Measurements from ENCODE around the gene CATSPERD. TPM values are rescaled to one million over a fixed set of nuclear protein-coding genes. Genes with fewer than 3 reads are reported as not detected.

CATSPERD gene
- total RNA-seq, 1 donor from 2014 or later = 0.41 TPM

DNA sequence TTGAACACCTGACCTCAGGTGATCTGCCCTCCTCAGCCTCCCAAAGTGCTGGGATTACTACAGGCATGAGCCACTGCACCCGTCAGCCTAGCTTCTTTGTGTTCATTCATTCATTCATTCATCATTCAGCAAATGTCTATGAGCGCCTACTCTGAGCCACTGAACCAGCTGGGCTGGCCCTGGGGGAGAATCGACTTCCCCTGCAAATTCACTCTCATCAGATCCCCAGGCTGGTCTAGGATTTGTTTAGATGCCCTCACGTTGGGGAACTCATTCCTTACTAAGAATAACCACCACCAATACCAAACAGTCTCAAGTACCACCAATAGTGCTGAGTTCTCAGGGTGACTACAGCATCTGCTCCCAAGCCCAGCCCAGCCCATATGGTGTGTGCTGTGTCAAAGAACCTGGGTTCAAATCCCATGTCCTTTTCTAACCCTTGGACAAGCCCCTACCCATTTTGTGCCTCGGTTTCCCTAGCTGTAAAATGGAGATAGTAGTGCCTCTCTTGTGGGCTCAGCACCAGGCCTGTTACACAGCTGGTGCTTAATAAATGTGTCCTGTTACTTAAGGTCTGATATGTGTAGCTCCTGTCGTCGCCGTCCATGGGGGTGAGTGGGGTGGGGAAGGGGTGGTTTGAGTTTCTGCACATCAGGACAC lies 101.2 kb downstream of the CATSPERD start:
- peaks cover 3% of the 10 kb centered on the region for H3K27me3 Mint-ChIP-seq
- peaks cover 3% of the 10 kb centered on the region for H3K4me1 Mint-ChIP-seq (ENCODE audit: unreplicated experiment)
- DNase-seq (ENCODE audit: extremely low spot score, unreplicated experiment) = no peak
- no peaks in the 10 kb centered on the region for H3K9me3 Mint-ChIP-seq
- TF ChIP-seq, protein P1, sequence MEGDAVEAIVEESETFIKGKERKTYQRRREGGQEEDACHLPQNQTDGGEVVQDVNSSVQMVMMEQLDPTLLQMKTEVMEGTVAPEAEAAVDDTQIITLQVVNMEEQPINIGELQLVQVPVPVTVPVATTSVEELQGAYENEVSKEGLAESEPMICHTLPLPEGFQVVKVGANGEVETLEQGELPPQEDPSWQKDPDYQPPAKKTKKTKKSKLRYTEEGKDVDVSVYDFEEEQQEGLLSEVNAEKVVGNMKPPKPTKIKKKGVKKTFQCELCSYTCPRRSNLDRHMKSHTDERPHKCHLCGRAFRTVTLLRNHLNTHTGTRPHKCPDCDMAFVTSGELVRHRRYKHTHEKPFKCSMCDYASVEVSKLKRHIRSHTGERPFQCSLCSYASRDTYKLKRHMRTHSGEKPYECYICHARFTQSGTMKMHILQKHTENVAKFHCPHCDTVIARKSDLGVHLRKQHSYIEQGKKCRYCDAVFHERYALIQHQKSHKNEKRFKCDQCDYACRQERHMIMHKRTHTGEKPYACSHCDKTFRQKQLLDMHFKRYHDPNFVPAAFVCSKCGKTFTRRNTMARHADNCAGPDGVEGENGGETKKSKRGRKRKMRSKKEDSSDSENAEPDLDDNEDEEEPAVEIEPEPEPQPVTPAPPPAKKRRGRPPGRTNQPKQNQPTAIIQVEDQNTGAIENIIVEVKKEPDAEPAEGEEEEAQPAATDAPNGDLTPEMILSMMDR (conservative IDR thresholded peaks at IDR 0.05) = no peak
- no peaks in the 10 kb centered on the region for H3K36me3 Mint-ChIP-seq
- no peak overlapping the region for H3K4me3 Mint-ChIP-seq
- no peak overlapping the region for H3K27ac Mint-ChIP-seq

DNA sequence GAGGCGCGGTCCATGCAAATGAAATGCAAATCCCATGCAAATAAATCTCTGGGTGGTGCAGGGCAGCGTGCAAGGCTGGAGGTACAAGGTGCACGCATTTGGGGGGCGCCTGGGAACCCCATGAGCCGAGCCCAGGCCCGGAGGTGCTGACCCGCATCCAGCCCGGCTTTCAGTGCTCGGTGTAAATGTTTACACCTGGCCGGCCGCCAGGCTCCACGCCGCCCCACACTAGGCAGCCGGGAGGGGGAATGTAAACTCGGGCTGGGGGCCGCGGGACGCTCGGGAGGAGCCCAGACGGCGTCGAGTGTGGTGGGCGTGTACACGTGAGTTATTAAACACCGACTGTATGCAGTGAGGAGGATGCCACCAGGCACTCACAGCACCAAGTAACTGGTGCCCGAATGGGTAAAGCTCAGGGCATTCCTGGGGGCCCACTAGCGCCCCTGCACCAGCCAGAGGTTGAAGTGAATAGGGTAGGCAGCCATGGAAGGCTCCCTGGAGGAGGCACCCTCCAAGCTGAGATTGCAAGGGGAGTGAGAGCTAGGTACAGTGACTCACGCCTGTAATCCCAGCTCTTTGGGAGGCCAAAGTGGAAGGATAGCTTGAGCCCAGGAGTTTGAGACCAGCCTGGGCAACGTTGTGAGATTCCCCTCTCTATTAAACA lies 101.9 kb downstream of the CATSPERD start:
- Mint-ChIP-seq H3K27me3 (no peaks in the 10 kb centered on the region), H3K36me3 (no peaks in the 10 kb centered on the region), H3K4me1 (ENCODE audit: unreplicated experiment) (peaks cover 3% of the 10 kb centered on the region), H3K27ac (no peak overlapping the region), H3K9me3 (no peaks in the 10 kb centered on the region), H3K4me3 (no peak overlapping the region)
- no peak for DNase-seq (ENCODE audit: extremely low spot score, unreplicated experiment)
- TF ChIP-seq, protein P1 (conservative IDR thresholded peaks at IDR 0.05) = no peak

DNA sequence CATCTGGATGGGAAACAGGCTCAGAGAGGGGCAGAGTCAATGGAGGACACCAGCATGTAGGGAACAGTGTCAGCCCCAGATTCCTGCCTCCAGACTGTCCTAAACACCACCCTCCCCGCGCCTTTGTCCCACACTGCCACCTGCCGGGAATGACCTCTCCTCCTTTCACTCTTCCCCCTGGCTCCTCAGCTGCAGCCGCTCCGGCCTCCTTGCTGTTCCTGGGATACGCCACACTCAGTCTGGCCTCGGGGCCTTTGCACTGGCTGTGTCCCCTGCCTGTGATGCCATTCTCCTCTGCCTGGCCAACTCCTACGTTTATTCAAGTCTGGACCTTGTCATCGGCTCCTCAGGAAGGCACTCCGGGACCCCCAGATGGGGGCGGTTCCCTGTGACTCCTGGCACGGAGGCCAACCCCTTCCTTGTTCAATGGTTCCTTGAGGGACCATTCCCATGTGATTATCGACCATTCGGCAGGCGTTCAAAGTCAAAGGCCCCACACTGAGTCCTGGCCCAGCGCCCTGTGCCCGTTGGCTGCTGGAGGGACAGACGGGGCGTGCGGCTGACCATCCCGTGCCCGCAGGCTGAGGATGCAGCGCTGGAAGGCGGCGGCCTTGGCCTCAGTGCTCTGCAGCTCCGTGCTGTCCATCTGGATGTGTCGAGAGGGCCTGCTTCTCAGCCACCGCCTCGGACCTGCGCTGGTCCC lies 103.3 kb downstream of the CATSPERD start:
- H3K27ac Mint-ChIP-seq = no peak overlapping the region
- TF ChIP-seq, protein P1 (conservative IDR thresholded peaks at IDR 0.05) = peak; percentile 25
- H3K9me3 Mint-ChIP-seq = no peaks in the 10 kb centered on the region
- H3K27me3 Mint-ChIP-seq = no peaks in the 10 kb centered on the region
- H3K4me1 Mint-ChIP-seq (ENCODE audit: unreplicated experiment) = no peaks in the 10 kb centered on the region
- DNase-seq (ENCODE audit: extremely low spot score, unreplicated experiment) = no peak
- no peak overlapping the region for H3K4me3 Mint-ChIP-seq
- H3K36me3 Mint-ChIP-seq = no peaks in the 10 kb centered on the region

DNA sequence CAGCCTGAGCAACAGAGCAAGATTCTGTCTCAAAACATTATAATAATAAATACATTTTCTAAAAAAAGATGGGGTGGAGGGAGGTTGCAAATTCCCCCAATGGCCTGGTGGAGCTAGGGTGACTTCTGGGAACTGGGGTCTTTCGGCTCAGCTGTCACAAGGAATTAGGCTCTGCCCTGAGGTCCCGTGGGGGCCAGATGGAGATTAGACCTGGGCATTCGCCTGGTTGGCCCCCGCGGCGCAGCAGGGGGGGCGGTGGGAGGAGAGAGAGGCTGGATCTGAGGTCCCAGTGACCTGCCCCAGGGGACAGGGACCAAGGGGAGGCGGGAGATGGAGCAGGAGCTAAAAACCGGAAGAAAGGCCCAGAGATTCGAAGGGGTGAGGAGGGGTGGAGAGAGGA lies 104.3 kb downstream of the CATSPERD start:
- Mint-ChIP-seq H3K4me1 (ENCODE audit: unreplicated experiment) (no peaks in the 10 kb centered on the region), H3K4me3 (no peak overlapping the region), H3K27me3 (no peaks in the 10 kb centered on the region), H3K9me3 (no peaks in the 10 kb centered on the region), H3K27ac (no peak overlapping the region), H3K36me3 (no peaks in the 10 kb centered on the region)
- TF ChIP-seq, protein P1 (conservative IDR thresholded peaks at IDR 0.05) = no peak
- no peak for DNase-seq (ENCODE audit: extremely low spot score, unreplicated experiment)

DNA sequence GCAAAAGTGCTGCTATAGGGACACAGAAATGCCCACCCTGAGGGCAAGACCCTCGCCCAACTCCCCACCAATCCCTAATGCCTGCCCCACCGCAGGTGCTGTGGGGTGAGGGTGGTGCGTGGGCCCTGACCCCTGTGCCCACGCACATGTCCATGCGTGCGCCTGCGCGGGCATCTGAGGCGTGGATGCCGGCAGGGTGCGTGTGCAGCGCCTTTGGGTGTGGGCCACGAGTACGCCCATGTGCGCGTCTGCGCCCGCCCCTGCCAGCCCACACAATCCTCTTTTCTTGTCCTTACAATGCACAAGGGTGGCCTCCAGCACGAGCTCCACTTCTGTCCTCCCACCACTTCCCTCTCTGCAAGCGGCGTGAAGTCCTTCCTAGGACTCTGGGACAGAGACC lies 104.7 kb downstream of the CATSPERD start:
- no peaks in the 10 kb centered on the region for H3K4me1 Mint-ChIP-seq (ENCODE audit: unreplicated experiment)
- no peak overlapping the region for H3K4me3 Mint-ChIP-seq
- DNase-seq (ENCODE audit: extremely low spot score, unreplicated experiment) = no peak
- H3K9me3 Mint-ChIP-seq = no peaks in the 10 kb centered on the region
- no peak overlapping the region for H3K27ac Mint-ChIP-seq
- TF ChIP-seq, protein P1 (conservative IDR thresholded peaks at IDR 0.05) = no peak
- H3K36me3 Mint-ChIP-seq = no peaks in the 10 kb centered on the region
- no peaks in the 10 kb centered on the region for H3K27me3 Mint-ChIP-seq

Measured in type B pancreatic cell (in vitro differentiated cells).